Daoy (cell line): ENCODE data around the gene ZDHHC18. TPM values are rescaled to one million over a fixed set of nuclear protein-coding genes. Genes with fewer than 3 reads are reported as not detected.
A peak's percentile ranks its signal among the peaks of the same experiment; 100 is the strongest.
"Not testable (repeated sequence)": the region's sequence is repeated elsewhere in the genome, so short reads cannot be mapped to it uniquely, and the experiment has no call there.

Experiments used
- DNase-seq: peaks from one replicate; pipeline ENCODE4 v3.0.0-alpha.2; 2015; ENCODE audit warnings: low read depth
- total RNA-seq: library from RNA; depleted of rRNA; stranded (reverse); fragments of >200 nt; shearing (Covaris generic); gene quantifications from 2 replicates; pipeline ENCODE4 v1.2.3, GENCODE V29; 2014

Gene ZDHHC18
- total RNA-seq, 1 experiment from 2014 or later: 10.7 TPM

GRCh38 chr1:26858891-26859640 lies 32.6 kb downstream of the ZDHHC18 start:
- DNase-seq: no peak

- no peak for DNase-seq
Observed at GRCh38 chr1:26861286-26861701, 34.8 kb downstream of the ZDHHC18 start.

GRCh38 chr1:26861889-26862378 lies 35.4 kb downstream of the ZDHHC18 start:
- DNase-seq: peak; percentile 69

GRCh38 chr1:26862781-26863684 lies 36.5 kb downstream of the ZDHHC18 start, which contains the start of gene SFN:
Gene SFN (plus strand): TSS chr1:26863149. CDS start chr1:26863213, 64 bp downstream.
- peak; percentile 79 for DNase-seq

- no peak for DNase-seq
Observed at GRCh38 chr1:26863685-26864077, 37.2 kb downstream of the ZDHHC18 start.

- DNase-seq: peak; percentile 99
Observed at GRCh38 chr1:26864610-26865480, 38.4 kb downstream of the ZDHHC18 start.

- not testable (repeated sequence) for DNase-seq
Observed at GRCh38 chr1:26873097-26873496, 46.6 kb downstream of the ZDHHC18 start.

GRCh38 chr1:26874896-26875295 lies 48.4 kb downstream of the ZDHHC18 start:
- DNase-seq: no peak

- DNase-seq: no peak
Observed at GRCh38 chr1:26877326-26877725, 50.8 kb downstream of the ZDHHC18 start.

- DNase-seq: no peak
Observed at GRCh38 chr1:26879793-26880192, 53.3 kb downstream of the ZDHHC18 start.

- DNase-seq: not testable (repeated sequence)
Observed at GRCh38 chr1:26881611-26882010, 55.1 kb downstream of the ZDHHC18 start.

- DNase-seq: no peak
Observed at GRCh38 chr1:26882696-26883463, 56.4 kb downstream of the ZDHHC18 start.

GRCh38 chr1:26887125-26887524 lies 60.6 kb downstream of the ZDHHC18 start:
- no peak for DNase-seq

- DNase-seq: no peak
Observed at GRCh38 chr1:26888231-26888630, 61.7 kb downstream of the ZDHHC18 start.

GRCh38 chr1:26889551-26890466 lies 63.3 kb downstream of the ZDHHC18 start, which contains the start of gene GPN2:
Gene GPN2 (minus strand): TSS chr1:26890283. CDS start chr1:26890096, 187 bp downstream.
- peak; percentile 85 for DNase-seq

- DNase-seq: no peak
Observed at GRCh38 chr1:26890467-26890796, 63.9 kb downstream of the ZDHHC18 start.

GRCh38 chr1:26894263-26894662 lies 67.8 kb downstream of the ZDHHC18 start:
- DNase-seq: no peak

- no peak for DNase-seq
Observed at GRCh38 chr1:26897351-26897750, 70.9 kb downstream of the ZDHHC18 start.

- peak; percentile 95 for DNase-seq
Observed at GRCh38 chr1:26900001-26900814, 73.7 kb downstream of the ZDHHC18 start, which contains the start of gene GPATCH3. Gene GPATCH3 (minus strand): TSS chr1:26900467. CDS start chr1:26900442, 25 bp downstream.
